ENCODE measurements around the gene ITGB4.
"Not testable (repeated sequence)": the region's sequence is repeated elsewhere in the genome, so short reads cannot be mapped to it uniquely, and the experiment has no call there.

Gene ITGB4

DNA sequence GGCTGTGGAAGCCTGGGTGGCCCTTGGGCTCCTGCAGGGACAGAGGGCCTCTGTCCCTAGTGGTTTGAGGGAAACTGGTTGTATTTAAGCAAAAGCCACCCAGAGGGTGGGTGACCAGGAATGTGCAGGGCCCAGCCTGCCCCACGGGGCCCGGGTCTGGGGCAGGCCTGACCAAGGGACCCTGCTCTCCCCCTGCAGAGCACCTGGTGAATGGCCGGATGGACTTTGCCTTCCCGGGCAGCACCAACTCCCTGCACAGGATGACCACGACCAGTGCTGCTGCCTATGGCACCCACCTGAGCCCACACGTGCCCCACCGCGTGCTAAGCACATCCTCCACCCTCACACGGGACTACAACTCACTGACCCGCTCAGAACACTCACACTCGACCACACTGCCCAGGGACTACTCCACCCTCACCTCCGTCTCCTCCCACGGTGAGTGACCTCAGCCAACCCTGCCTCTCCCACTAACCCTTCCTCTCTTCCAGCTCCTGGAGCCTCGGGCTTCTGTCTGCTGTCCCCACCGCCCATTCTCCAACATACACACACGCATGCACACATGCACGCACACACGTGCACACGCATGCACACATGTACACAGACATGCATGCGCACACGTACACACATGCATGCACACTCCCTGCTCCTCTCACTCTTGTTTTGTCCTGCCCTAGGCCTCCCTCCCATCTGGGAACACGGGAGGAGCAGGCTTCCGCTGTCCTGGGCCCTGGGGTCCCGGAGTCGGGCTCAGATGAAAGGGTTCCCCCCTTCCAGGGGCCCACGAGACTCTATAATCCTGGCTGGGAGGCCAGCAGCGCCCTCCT lies 33.3 kb downstream of the ITGB4 start:
- no peak for DNase-seq

DNA sequence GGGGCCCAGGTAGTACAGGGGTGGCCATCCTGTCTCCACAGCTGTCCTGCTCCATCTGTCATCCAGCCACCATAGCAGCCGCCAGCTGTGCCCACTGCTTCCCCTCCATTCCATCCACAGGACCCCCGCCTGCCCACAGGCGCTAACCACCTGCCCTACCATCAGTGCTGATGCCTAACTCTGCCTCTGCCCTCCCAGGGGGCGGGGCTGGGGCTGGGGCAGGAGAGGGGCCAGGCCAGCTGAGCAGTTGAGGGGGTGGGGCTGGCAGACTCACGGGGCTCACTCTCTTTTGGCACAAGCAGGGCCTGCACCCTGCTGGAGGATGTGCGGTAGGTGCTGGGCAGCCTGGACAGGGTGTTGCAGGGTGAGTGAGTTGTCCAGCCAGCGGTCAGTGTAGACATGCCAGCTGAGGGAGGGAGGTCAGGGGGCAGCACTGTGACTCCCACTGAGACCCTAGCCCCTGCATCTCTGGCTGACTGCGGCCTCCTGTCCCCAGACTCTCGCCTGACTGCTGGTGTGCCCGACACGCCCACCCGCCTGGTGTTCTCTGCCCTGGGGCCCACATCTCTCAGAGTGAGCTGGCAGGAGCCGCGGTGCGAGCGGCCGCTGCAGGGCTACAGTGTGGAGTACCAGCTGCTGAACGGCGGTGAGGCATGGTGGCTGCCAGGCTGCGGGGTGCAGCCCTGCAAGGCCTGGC lies 34.1 kb downstream of the ITGB4 start:
- DNase-seq: peak; percentile 46

DNA sequence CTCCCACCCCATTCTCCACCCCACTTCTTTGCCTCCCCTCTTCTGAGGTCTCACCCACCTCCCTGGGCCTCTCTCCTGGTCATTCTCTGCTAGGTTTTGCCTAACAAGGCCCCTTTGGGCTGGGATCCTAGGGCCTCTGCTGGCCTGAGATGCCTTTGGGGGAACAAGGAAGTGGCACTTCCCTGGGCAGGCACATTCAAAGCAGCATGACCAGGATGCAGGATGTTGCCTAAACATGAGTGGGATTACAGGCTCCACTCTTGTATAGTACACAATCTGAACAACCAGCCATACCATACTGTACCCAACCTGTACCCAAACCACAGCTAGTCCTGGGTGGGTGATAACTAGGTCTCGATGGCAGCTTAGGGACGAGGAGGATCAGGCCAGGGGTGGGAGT lies 34.7 kb downstream of the ITGB4 start:
- no peak for DNase-seq

DNA sequence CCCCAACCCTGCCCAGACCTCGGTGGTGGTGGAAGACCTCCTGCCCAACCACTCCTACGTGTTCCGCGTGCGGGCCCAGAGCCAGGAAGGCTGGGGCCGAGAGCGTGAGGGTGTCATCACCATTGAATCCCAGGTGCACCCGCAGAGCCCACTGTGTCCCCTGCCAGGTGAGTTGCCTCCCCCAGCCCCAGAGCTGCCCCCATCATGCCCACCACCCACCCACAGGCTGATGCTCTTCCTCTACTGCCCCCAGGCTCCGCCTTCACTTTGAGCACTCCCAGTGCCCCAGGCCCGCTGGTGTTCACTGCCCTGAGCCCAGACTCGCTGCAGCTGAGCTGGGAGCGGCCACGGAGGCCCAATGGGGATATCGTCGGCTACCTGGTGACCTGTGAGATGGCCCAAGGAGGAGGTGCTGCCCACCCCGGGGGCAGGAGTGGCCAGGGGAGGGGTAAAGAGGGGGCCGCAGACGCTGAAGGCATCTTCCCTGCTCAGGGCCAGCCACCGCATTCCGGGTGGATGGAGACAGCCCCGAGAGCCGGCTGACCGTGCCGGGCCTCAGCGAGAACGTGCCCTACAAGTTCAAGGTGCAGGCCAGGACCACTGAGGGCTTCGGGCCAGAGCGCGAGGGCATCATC lies 35.3 kb downstream of the ITGB4 start:
- DNase-seq: no peak

DNA sequence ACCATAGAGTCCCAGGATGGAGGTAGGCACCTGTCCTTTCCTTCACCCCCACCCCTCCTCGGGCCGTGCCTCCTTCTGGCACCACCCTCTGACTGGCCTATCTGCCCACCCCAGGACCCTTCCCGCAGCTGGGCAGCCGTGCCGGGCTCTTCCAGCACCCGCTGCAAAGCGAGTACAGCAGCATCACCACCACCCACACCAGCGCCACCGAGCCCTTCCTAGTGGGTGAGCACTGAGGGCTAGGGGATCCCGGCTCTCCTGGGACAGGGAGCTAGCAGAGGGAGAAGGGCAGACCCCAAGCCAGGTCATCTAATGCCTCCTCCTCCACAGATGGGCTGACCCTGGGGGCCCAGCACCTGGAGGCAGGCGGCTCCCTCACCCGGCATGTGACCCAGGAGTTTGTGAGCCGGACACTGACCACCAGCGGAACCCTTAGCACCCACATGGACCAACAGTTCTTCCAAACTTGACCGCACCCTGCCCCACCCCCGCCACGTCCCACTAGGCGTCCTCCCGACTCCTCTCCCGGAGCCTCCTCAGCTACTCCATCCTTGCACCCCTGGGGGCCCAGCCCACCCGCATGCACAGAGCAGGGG lies 35.9 kb downstream of the ITGB4 start:
- DNase-seq: no peak

DNA sequence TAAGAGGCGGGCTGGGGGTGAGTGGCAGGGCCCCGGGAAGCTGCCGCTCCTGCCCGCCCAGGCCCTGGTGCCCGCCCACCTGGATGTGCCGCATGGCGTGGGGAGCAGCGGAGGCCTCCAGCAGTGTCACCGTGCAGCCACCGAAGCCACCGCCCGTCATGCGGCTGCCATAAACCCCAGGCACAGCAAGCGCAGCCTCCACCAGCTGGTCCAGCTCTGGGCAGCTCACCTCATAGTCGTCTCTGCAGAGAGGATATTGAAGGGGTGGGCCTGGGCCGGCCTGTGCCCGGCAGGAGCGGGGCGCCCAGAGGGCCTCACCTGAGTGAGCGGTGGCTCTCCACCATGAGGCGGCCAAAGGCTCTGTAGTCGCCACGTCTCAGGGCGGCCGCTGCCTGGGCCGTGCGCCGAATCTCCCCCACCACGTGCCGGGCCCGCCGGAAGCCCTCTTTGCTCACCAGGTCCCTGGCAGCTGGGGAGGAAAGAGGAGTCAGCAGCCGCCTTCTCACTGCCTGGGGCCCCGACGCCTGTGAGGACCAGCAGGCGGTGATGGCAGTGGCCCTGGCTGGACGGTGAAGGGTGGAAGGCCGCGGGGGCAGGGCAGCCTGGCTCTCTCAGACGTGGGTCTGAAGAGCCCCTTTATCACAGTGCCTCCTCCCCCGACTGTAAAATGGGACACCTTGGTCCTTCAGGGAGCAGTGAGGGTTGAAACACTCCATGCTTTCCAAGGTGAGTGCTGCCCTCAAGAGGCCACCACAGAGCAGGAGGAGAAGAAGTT lies 37.1 kb downstream of the ITGB4 start:
- no peak for DNase-seq

DNA sequence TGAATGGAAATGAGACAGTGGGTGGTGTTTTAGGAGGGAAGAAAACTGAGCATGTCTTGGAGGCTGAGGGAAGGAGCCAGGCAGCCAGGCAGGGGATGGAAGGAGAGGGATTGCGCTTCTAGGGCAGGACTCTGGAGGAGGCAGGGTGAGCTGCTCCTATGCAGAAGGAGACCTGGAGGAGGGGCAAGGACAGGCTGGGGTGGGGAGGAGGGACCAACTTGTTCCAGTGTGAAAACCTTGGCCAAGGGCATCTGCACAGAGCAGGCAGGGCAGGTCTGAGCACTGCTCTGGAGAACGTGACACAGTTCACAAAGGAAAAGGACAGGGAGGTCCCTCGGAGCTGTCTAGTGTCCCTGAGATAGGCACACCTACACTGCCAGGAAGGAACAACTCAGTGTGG lies 38.2 kb downstream of the ITGB4 start:
- no peak for DNase-seq

DNA sequence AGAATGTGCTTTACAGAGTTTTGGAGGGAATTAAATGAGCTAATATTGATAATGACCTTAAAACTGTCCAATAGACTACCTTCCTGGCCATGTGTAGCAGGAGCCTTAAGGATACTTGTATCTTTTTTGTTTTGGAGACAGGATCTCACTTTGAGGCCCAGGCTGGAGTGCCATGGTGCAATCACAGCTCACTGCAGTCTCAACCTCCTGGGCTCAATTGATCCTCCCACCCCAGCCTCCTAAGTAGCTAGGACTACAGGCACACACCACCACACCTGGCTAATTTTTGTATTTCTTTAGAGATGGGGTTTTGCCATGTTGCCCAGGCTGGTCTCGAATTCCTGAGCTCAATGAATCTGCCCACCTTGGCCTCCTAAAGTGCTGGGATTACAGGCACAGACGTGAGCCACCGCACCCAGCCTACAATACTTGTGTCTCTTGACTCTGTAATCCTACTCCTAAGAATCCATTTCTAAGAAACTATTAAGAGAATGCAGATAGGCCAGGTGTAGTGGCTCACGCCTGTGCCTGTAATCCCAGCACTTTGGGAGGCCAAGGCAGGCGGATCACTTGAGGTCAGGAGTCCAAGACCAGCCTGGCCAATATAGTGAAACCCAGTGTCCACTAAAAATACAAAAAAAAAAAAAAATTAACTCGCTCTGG lies 38.9 kb downstream of the ITGB4 start:
- DNase-seq: not testable (repeated sequence)

DNA sequence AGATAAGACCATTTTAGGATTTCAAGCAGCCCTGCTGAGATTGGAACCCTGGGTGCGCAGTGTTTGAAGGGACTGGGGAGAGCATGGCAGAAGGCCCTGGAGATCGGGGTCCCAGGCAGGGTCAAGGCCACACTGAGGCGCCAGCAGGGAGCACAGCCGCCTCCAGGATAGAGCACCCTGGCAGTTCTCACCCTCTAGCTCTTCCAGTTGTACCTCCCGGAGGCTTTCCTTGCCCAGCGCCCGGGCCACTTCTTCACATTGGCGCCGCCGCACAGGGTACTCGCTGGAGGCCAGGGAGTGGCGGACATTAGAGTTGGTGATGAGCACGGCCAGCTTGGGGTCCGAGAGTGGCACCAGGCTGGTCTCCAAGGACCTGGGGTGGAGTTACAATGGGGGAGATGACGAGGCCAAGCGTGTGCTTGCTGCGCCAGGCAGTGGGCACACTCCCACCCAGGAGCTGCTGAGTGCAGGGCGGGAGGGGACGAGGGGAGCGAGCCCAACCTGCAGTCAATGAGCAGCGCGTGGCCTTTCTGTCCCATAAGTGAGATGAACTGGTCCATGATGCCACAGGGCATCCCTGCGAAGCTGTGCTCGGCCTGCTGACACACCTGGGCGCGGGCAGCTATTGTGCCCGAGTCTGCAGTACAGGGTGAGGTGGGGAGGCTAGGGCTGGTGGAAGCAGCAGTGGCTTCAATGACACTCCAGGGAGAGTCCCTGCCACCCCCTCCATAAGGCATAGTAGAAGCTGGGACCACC lies 41.4 kb downstream of the ITGB4 start:
- DNase-seq: no peak

DNA sequence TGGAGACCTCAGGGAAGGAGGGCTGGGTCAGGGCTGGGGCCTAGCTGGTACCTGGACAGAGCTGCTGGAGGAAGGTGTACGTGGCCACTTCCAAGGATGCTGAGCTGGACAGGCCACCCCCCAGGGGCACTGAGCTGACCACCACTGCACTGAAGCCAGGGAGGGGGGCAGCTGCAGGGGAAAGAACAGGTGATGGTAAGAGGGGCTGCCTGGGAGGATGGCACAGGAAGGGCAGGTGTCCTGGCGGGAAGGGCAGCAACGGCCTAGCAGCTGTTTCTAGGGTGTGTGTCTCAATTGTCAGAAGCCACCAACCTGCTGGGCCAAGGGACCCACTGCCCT lies 42.0 kb downstream of the ITGB4 start:
- DNase-seq: no peak

DNA sequence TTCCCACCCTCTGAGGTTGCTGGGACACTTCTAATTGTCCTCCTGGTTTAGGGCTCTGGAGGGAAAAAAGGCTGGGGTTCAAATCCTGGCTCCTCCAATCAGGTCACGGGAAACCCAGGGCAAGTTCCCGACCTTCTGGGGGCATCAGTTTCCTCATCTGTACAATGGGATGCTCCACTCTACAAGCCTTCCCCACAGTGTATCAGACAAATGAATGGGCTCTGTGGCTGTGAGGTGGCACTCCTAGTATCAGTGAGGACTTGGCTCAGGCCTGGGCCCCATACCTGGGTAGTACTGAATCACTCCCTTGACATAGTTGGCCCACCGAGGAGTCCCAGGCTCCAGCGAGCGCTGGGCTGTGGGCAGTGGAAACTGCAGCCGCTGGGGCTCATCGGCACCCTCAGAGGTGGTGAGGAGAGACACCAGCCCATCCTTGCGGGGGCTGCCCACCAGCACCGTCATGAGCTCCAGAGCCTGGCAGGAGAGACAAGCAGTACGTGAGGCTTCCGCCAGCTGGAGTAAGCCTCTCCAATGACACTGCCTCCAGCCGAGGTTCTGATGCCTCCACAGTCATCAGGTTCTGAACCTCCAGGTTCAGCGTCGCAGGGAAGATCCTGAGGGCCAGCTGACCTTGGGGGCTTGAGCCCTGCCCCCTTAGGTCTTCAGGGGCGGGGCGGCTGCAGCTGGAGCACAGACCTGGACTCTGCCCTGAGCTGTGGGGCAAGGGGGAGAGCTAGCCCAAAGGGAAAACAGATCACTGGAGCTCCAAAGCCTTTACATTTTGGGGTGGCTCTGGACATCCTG lies 42.6 kb downstream of the ITGB4 start:
- no peak for DNase-seq

DNA sequence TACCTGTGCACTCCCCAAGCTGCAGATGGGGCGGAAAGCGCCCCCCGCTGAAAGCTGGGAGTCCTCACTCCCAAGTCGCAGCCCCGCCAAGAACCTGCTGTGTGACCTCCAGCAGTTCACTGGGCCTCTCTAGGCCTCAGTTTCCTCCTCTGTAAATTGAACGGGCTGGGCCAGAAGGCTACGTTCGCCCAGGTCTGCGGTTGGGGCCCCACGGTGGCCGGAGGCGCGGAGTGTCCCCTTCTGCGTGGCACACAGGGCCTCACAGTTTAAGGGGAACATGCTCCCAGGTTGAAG lies 43.1 kb downstream of the ITGB4 start:
- DNase-seq: no peak

DNA sequence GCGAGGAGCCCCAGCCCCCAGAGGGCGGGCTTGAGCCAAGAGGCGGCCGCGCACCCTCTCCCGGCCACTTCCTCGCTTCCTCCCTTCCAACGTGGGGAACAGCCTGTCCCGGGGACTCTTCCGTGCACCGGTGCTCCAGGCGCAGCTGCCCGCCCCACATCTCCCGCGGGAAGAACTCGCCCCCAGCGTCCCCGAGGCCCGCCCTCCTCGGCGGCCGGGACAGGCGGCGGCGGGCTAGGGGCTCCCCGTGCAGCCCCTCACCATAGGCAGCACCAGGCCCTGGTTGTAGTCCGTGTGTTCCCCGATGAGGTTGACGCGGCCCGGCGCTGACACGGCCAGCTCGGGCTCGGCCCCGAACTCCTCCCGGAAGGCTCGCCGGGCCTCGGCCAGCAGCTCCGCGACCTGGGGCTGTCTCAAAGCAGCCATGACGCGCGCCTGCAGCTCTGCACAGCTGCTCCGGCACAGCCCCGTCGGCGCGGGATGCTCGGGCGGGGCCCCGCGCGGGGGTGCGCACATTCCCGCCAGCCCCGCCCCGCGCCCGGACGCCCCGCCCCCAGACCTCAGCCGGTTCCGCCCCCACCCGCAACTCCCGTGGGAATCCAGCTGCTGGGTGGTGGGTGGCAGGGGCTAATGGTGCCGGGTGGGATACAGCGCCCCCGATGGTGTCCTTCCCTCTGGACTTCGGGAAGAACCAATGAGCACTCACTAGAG lies 43.6 kb downstream of the ITGB4 start, which contains the start of gene GALK1:
Gene GALK1, minus strand, starts transcription at position 482 of the 711 bp plus-strand sequence. Its CDS starts 56 bp downstream, at position 426.
- DNase-seq: peak; percentile 48

DNA sequence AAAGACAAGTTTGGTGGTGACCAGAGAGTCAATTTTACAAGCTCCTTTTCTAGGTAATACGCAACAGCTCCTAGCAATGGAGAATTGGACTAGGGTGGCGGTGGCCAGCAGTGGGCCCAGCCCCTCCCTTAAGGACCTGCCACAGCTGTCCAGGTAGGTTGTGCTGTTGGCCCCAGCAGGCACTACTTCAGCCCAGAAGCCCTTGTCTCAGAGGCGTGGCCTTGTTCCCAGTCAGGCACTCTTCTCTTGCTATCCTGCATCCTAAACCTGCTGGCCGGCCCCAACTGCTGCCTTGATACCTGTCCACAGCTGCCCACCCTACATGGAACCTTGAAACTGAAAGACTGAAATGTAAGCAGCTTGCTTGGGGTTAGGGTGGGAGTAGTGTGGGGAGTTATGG lies 44.7 kb downstream of the ITGB4 start:
- DNase-seq: no peak

DNA sequence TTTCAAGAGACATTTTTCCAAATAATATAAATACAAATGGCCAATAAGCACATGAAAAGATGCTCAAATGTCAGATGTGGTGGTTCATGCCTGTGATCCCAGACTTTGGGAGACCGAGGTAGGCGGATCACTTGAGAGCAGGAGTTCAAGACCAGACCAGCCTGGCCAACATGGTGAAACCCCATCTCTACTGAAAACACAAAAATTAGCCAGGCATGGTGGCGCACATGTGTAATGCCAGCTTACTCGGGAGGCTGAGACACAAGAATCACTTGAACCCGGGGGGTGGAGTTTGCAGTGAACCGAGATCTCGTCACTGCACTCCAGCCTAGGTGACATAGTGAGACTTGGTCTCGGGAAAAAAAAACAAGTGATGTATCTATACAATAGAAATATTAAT lies 46.6 kb downstream of the ITGB4 start:
- DNase-seq: no peak

DNA sequence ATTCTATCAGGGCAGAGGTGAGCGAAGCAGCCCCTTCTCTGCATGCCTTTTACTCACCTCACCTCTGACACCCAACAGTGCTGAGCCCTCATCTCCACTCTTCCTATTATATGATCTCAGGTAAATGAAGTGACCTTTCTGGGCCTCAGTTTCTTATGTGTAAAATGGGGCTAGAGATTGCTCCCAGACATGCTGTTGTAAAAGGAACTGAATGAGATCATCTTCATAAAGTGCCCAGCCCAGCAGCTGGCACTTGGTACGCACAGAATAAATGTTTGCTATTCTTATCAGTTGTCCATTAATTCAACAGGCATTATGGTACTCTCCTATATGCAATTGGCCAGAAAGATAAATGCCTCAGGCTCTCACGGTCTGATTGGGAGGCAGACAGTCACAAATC lies 48.3 kb downstream of the ITGB4 start:
- no peak for DNase-seq

DNA sequence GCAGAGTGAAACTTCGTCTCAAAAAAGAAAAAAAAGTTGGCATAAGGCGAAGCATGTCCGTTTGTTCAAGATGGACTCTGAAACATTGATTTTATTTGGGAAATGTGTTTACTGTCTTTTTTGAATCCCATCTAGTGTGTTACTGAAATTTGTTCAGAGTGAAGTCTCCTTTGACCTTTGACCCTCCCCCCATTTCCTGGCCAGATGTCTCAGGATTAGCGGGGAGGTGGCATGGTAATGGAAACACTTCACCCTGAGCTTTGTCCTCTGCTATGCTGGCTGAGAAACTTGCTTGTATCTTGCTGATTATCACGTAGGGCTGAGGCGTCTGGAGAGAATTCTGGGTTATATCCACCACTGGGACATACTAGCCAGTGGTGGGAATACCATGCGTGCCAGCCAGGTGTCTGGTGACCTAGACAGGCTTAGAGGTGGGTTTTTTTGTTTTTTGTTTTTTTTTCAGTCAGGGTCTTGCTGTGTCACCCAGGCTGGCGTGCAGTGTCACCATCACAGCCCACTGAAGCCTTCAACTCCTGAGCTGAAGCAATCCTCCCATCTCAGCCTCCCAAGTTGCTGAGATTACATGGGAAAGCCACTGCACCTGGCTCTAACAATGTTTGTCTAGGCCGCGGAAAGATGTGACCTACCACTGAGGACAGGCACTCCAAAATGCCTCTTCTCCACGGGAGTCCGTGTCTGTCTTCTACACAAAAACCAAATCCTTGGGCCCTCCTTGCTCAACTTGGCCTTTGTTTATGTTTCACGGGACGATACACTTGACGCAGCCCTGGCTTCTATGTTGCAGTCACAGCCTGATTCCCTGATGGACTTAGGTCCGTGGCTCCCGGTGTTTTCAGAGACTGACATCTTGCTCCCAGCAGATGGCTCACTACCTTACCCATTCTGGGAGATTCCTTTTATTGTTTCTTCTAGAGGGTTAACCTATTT lies 50.3 kb downstream of the ITGB4 start:
- DNase-seq: no peak

DNA sequence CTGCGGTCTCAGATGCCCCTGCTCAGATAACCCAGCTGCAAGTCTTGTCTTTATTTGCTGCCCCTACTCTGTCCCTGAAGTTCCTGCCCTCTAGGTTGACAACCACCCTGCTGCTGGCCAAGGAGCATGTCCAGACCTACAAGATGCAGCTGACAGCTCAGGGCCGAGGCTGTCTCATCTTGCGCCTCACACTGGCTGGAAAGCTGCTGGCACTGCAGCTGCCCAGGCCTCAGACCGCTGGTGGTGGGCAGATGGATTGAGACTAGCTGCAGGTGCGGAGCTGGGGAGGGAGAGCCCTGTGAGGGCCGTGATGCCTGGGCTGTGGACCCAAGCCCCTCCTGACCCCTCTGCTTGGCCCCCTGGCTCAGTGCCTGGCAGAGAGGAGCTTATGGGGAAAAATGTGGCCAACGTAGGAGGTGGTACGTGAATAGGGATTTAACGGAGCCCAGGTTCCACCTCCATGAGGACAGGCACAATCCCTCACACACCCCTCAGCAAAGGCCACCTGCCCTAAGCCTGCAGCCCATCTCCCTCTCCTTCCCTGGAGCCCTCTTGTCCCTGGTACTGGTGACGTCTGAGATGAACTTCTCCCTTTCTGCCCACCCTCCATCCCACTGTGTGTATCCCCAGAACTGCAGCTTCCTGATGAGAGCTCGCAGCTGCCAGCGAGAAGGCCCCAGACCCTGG lies 52.0 kb downstream of the ITGB4 start:
- no peak for DNase-seq

Measured in NCI-H524 treated with DMSO at 0.1 percent for 48 hours (cell line).